MG63 (cell line): Measurements from ENCODE around the gene TEX52. TPM values are rescaled to one million over a fixed set of nuclear protein-coding genes. Genes with fewer than 3 reads are reported as not detected.

Source experiments
- DNase-seq: peaks from one replicate; pipeline ENCODE4 v3.0.0-alpha.2; 2020
- H3K27me3 ChIP-seq: fragments of 250-450 bp; sonication (Bioruptor Pico); 2 replicates; pipeline ENCODE4 v1.5.1; 2020; ENCODE audit warnings: mild to moderate bottlenecking, moderate library complexity
- H3K36me3 ChIP-seq: fragments of 250-450 bp; sonication (Bioruptor Pico); 2 replicates; pipeline ENCODE4 v1.5.1; 2020; ENCODE audit warnings: mild to moderate bottlenecking, moderate library complexity
- H3K4me3 ChIP-seq: fragments of 250-450 bp; sonication (Bioruptor Pico); 2 replicates; pipeline ENCODE4 v1.5.1; 2020; ENCODE audit warnings: mild to moderate bottlenecking, moderate library complexity
- H3K9me3 ChIP-seq: fragments of 250-450 bp; sonication (Bioruptor Pico); 2 replicates; pipeline ENCODE4 v1.5.1; 2020; ENCODE audit warnings: mild to moderate bottlenecking, moderate library complexity
- total RNA-seq: library from RNA; depleted of rRNA; stranded (reverse); fragments of >200 nt; shearing (Covaris generic); gene quantifications from 2 replicates; pipeline ENCODE4 v1.2.3, GENCODE V29; 2014; ENCODE audit warnings: low replicate concordance; rRNA removed

Gene TEX52
- total RNA-seq, 1 experiment from 2014 or later, result not detected

- Histone ChIP-seq H3K9me3 (no peaks in the 10 kb centered on the region), H3K36me3 (peaks cover 37% of the 10 kb centered on the region), H3K4me3 (no peak overlapping the region), H3K27me3 (no peaks in the 10 kb centered on the region)
- DNase-seq, result no peak
Measured at GRCh38 chr12:2819810-2820209, 37.0 kb downstream of the TEX52 start.

- Histone ChIP-seq H3K4me3 (peak overlapping the region; percentile 84), H3K27me3 (no peaks in the 10 kb centered on the region), H3K9me3 (no peaks in the 10 kb centered on the region), H3K36me3 (peaks cover 23% of the 10 kb centered on the region)
- DNase-seq, result peak; percentile 56
Measured at GRCh38 chr12:2813214-2814185, 43.3 kb downstream of the TEX52 start.

- H3K36me3 ChIP-seq, result peaks cover 13% of the 10 kb centered on the region
- no peaks in the 10 kb centered on the region for H3K9me3 ChIP-seq
- peak within 1 kb of the TSS; percentile 84 for H3K4me3 ChIP-seq
- DNase-seq, result peak; percentile 98
- no peaks in the 10 kb centered on the region for H3K27me3 ChIP-seq
Measured at GRCh38 chr12:2812290-2813213, 44.3 kb downstream of the TEX52 start, which contains the start of gene ITFG2. TSS of gene ITFG2 (plus strand) at chr12:2812668. CDS start at chr12:2812761, 93 bp downstream.

GRCh38 chr12:2811801-2812200, 45.0 kb downstream of the TEX52 start:
- peak overlapping the region; percentile 84 for H3K4me3 ChIP-seq
- H3K9me3 ChIP-seq, result no peaks in the 10 kb centered on the region
- H3K36me3 ChIP-seq, result peaks cover 8% of the 10 kb centered on the region
- no peaks in the 10 kb centered on the region for H3K27me3 ChIP-seq
- DNase-seq, result no peak

- no peak for DNase-seq
- peaks cover 40% of the 10 kb centered on the region for H3K36me3 ChIP-seq
- H3K9me3 ChIP-seq, result no peaks in the 10 kb centered on the region
- no peaks in the 10 kb centered on the region for H3K27me3 ChIP-seq
- H3K4me3 ChIP-seq, result no peak overlapping the region
Measured at GRCh38 chr12:2806700-2807099, 50.1 kb downstream of the TEX52 start.

- no peaks in the 10 kb centered on the region for H3K27me3 ChIP-seq
- no peak overlapping the region for H3K4me3 ChIP-seq
Measured at GRCh38 chr12:2805143-2805520, 51.7 kb downstream of the TEX52 start.

GRCh38 chr12:2804393-2805142, 52.3 kb downstream of the TEX52 start:
- Histone ChIP-seq H3K9me3 (no peaks in the 10 kb centered on the region), H3K4me3 (no peak overlapping the region), H3K36me3 (peaks cover 61% of the 10 kb centered on the region), H3K27me3 (no peaks in the 10 kb centered on the region)
- peak; percentile 65 for DNase-seq

More at GRCh38 chr12:2805143-2805520, 51.7 kb downstream of the TEX52 start:
- no peak for DNase-seq
- Histone ChIP-seq H3K36me3 (peaks cover 55% of the 10 kb centered on the region), H3K9me3 (no peaks in the 10 kb centered on the region)

GRCh38 chr12:2803635-2804392, 53.0 kb downstream of the TEX52 start:
- H3K9me3 ChIP-seq, result no peaks in the 10 kb centered on the region
- H3K27me3 ChIP-seq, result no peaks in the 10 kb centered on the region
- no peak for DNase-seq
- peaks cover 69% of the 10 kb centered on the region for H3K36me3 ChIP-seq
- H3K4me3 ChIP-seq, result no peak overlapping the region

GRCh38 chr12:2801044-2801783, 55.6 kb downstream of the TEX52 start:
- Histone ChIP-seq H3K27me3 (no peaks in the 10 kb centered on the region), H3K4me3 (no peak overlapping the region), H3K36me3 (peaks cover 95% of the 10 kb centered on the region), H3K9me3 (no peaks in the 10 kb centered on the region)
- DNase-seq, result no peak

- Histone ChIP-seq H3K4me3 (no peak overlapping the region), H3K27me3 (no peaks in the 10 kb centered on the region), H3K9me3 (no peaks in the 10 kb centered on the region), H3K36me3 (peaks cover 90% of the 10 kb centered on the region)
- no peak for DNase-seq
Measured at GRCh38 chr12:2800046-2800570, 56.7 kb downstream of the TEX52 start.

Other genes with a start within 250 kb of the TEX52 start
- 94.6 and 105 TPM in 2 replicates for gene FKBP4, start 62.1 kb downstream of the TEX52 start, total RNA-seq
- 12.5 and 14.6 TPM in 2 replicates for gene ITFG2, start 44.4 kb downstream of the TEX52 start, total RNA-seq
- not detected in 2 replicates for gene NRIP2, start 22.0 kb downstream of the TEX52 start, total RNA-seq
- 24.5 and 30.9 TPM in 2 replicates for gene FOXM1, start 20.1 kb upstream of the TEX52 start, total RNA-seq
- 51.2 and 52.8 TPM in 2 replicates for gene RHNO1, start 20.2 kb upstream of the TEX52 start, total RNA-seq
- 20.3 and 21.1 TPM in 2 replicates for gene TULP3, start 33.9 kb upstream of the TEX52 start, total RNA-seq
- 3.3 and 30.8 TPM in 2 replicates for gene TEAD4, start 102.4 kb upstream of the TEX52 start, total RNA-seq
- 25.8 and 31.0 TPM in 2 replicates for gene TSPAN9, start 220.3 kb upstream of the TEX52 start, total RNA-seq